ENCODE data around the gene MORC3. TPM values are rescaled to one million over a fixed set of nuclear protein-coding genes. Genes with fewer than 3 reads are reported as not detected.

The MORC3 gene
- total RNA-seq, 1 donor from 2014 or later: 68.7 TPM

- H3K36me3 ChIP-seq: peaks cover 5% of the 10 kb centered on the region
- H3K36me3 Mint-ChIP-seq: peaks cover 16% of the 10 kb centered on the region
- H3K9ac ChIP-seq: no peak overlapping the region
- no peak overlapping the region for H3K4me2 ChIP-seq
- H3K27me3 Mint-ChIP-seq (ENCODE audit: insufficient read depth, low read depth): no peaks in the 10 kb centered on the region
- no peak for DNase-seq (ENCODE audit: low spot score)
- H3K4me3 ChIP-seq: no peak overlapping the region
- H3K4me1 Mint-ChIP-seq: peaks cover 5% of the 10 kb centered on the region
- TF ChIP-seq EZH2phosphoT487 (IDR thresholded peaks at IDR 0.05): no peak
- TF ChIP-seq, protein P1, sequence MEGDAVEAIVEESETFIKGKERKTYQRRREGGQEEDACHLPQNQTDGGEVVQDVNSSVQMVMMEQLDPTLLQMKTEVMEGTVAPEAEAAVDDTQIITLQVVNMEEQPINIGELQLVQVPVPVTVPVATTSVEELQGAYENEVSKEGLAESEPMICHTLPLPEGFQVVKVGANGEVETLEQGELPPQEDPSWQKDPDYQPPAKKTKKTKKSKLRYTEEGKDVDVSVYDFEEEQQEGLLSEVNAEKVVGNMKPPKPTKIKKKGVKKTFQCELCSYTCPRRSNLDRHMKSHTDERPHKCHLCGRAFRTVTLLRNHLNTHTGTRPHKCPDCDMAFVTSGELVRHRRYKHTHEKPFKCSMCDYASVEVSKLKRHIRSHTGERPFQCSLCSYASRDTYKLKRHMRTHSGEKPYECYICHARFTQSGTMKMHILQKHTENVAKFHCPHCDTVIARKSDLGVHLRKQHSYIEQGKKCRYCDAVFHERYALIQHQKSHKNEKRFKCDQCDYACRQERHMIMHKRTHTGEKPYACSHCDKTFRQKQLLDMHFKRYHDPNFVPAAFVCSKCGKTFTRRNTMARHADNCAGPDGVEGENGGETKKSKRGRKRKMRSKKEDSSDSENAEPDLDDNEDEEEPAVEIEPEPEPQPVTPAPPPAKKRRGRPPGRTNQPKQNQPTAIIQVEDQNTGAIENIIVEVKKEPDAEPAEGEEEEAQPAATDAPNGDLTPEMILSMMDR (IDR thresholded peaks at IDR 0.05): no peak
- no peak for TF ChIP-seq EZH2 (IDR thresholded peaks at IDR 0.05)
- no peak overlapping the region for H3K27ac ChIP-seq
- peaks cover 12% of the 10 kb centered on the region for H3F3A ChIP-seq (ENCODE audit: low read depth)
- H3K4me3 Mint-ChIP-seq: no peak overlapping the region
- no peaks in the 10 kb centered on the region for H3K9me3 ChIP-seq (ENCODE audit: low read depth)
- H4K20me1 ChIP-seq (ENCODE audit: low read depth): peaks cover 2% of the 10 kb centered on the region
- no peak overlapping the region for H2AFZ ChIP-seq (replicated peaks)
- H3K27me3 ChIP-seq: no peaks in the 10 kb centered on the region
- peaks cover 9% of the 10 kb centered on the region for H3K4me1 ChIP-seq
- H3K9me3 Mint-ChIP-seq: no peaks in the 10 kb centered on the region
- H3K27ac Mint-ChIP-seq: no peak overlapping the region
- no peaks in the 10 kb centered on the region for H3K79me2 ChIP-seq (ENCODE audit: low read depth)
Measured at GRCh38 chr21:36419241-36419640, 99.2 kb downstream of the MORC3 start.

- Histone ChIP-seq H2AFZ (replicated peaks) (no peak overlapping the region), H3K4me2 (no peak overlapping the region)
- no peaks in the 10 kb centered on the region for H3K9me3 Mint-ChIP-seq
Measured at GRCh38 chr21:36419996-36420395, 100.0 kb downstream of the MORC3 start.

GRCh38 chr21:36420571-36421339 is 100.8 kb downstream of the MORC3 start:
- no peak for DNase-seq (ENCODE audit: low spot score)
- H3F3A ChIP-seq (ENCODE audit: low read depth): peaks cover 12% of the 10 kb centered on the region
- H3K4me3 Mint-ChIP-seq: no peak overlapping the region
- no peak overlapping the region for H3K4me2 ChIP-seq
- H3K9me3 Mint-ChIP-seq: no peaks in the 10 kb centered on the region
- TF ChIP-seq, protein P1 (IDR thresholded peaks at IDR 0.05): no peak
- TF ChIP-seq EZH2phosphoT487 (IDR thresholded peaks at IDR 0.05) (no peak), EZH2 (IDR thresholded peaks at IDR 0.05) (no peak)
- H3K36me3 Mint-ChIP-seq: peaks cover 10% of the 10 kb centered on the region
- peaks cover 5% of the 10 kb centered on the region for H3K4me1 ChIP-seq
- H3K4me3 ChIP-seq: no peak overlapping the region
- H3K9me3 ChIP-seq (ENCODE audit: low read depth): no peaks in the 10 kb centered on the region
- H3K27me3 ChIP-seq: no peaks in the 10 kb centered on the region
- H3K79me2 ChIP-seq (ENCODE audit: low read depth): no peaks in the 10 kb centered on the region
- no peak overlapping the region for H3K9ac ChIP-seq
- H3K27ac Mint-ChIP-seq: no peak overlapping the region
- H4K20me1 ChIP-seq (ENCODE audit: low read depth): no peaks in the 10 kb centered on the region
- H3K27ac ChIP-seq: no peak overlapping the region
- peaks cover 5% of the 10 kb centered on the region for H3K36me3 ChIP-seq
- no peak overlapping the region for H2AFZ ChIP-seq (replicated peaks)
- no peaks in the 10 kb centered on the region for H3K27me3 Mint-ChIP-seq (ENCODE audit: insufficient read depth, low read depth)
- H3K4me1 Mint-ChIP-seq: peaks cover 5% of the 10 kb centered on the region

More at GRCh38 chr21:36419996-36420395, 100.0 kb downstream of the MORC3 start:
- Mint-ChIP-seq H3K27ac (no peak overlapping the region), H3K4me1 (peaks cover 5% of the 10 kb centered on the region), H3K27me3 (ENCODE audit: insufficient read depth, low read depth) (no peaks in the 10 kb centered on the region), H3K4me3 (no peak overlapping the region), H3K36me3 (peaks cover 12% of the 10 kb centered on the region)
- H3K9ac ChIP-seq: no peak overlapping the region
- TF ChIP-seq, protein P1 (IDR thresholded peaks at IDR 0.05): peak; percentile 80
- TF ChIP-seq EZH2phosphoT487 (IDR thresholded peaks at IDR 0.05) (no peak), EZH2 (IDR thresholded peaks at IDR 0.05) (no peak)
- no peak overlapping the region for H3K27ac ChIP-seq
- peak; percentile 88 for DNase-seq (ENCODE audit: low spot score)
- H3K79me2 ChIP-seq (ENCODE audit: low read depth): no peaks in the 10 kb centered on the region
- H4K20me1 ChIP-seq (ENCODE audit: low read depth): peaks cover 2% of the 10 kb centered on the region
- H3F3A ChIP-seq (ENCODE audit: low read depth): peaks cover 12% of the 10 kb centered on the region
- H3K36me3 ChIP-seq: peaks cover 5% of the 10 kb centered on the region
- no peak overlapping the region for H3K4me3 ChIP-seq
- no peaks in the 10 kb centered on the region for H3K27me3 ChIP-seq
- no peaks in the 10 kb centered on the region for H3K9me3 ChIP-seq (ENCODE audit: low read depth)
- H3K4me1 ChIP-seq: peaks cover 7% of the 10 kb centered on the region

All from neural progenitor cell (in vitro differentiated cells).